Smooth muscle cell (in vitro differentiated cells): ENCODE results near the gene CCDC40. TPM values are rescaled to one million over a fixed set of nuclear protein-coding genes. Genes with fewer than 3 reads are reported as not detected.
A peak's percentile ranks its signal among the peaks of the same experiment; 100 is the strongest.

ENCODE experiments used
- DNase-seq: peaks from one replicate; lab custom pipeline; 2025; ENCODE audit not compliant: unreplicated experiment; lab: John Stamatoyannopoulos, UW
- H2AFZ ChIP-seq: fragments of 200-600 bp; sonication (generic); 2 replicates; pipeline ENCODE4 v1.6.0; 2016; ENCODE audit warnings: antibody characterized with exemption, low read depth, mild to moderate bottlenecking
- H3F3A ChIP-seq: fragments of 200-600 bp; sonication (generic); 2 replicates; pipeline ENCODE4 v1.6.0; 2017; ENCODE audit warnings: antibody characterized with exemption, low read depth
- H3K27ac ChIP-seq: fragments of 200-600 bp; sonication (generic); 2 replicates; pipeline ENCODE4 v1.5.1; 2016; ENCODE audit warnings: low read depth, mild to moderate bottlenecking
- H3K27me3 ChIP-seq: fragments of 200-600 bp; sonication (generic); 2 replicates; pipeline ENCODE4 v1.6.1; 2016; ENCODE audit warnings: low read depth, mild to moderate bottlenecking
- H3K36me3 ChIP-seq: fragments of 200-600 bp; sonication (generic); 2 replicates; pipeline ENCODE4 v1.5.1; 2016; ENCODE audit warnings: low read depth
- H3K4me1 ChIP-seq: fragments of 200-600 bp; sonication (generic); 2 replicates; pipeline ENCODE4 v1.5.1; 2016; ENCODE audit warnings: low read depth
- H3K4me2 ChIP-seq: fragments of 200-600 bp; sonication (generic); 2 replicates; pipeline ENCODE4 v1.6.0; 2016; ENCODE audit warnings: mild to moderate bottlenecking
- H3K4me3 ChIP-seq: fragments of 200-600 bp; sonication (generic); 2 replicates; pipeline ENCODE4 v1.5.1; 2016; ENCODE audit warnings: mild to moderate bottlenecking
- H3K79me2 ChIP-seq: fragments of 200-600 bp; sonication (generic); 2 replicates; pipeline ENCODE4 v1.6.0; 2016; ENCODE audit warnings: low read depth, mild to moderate bottlenecking
- H3K9ac ChIP-seq: fragments of 200-600 bp; sonication (generic); 2 replicates; pipeline ENCODE4 v1.6.0; 2016; ENCODE audit warnings: low read depth
- H3K9me3 ChIP-seq: fragments of 200-600 bp; sonication (generic); replicated peaks from 2 replicates; pipeline ENCODE4 v1.5.1; 2016; ENCODE audit warnings: low read depth
- H4K20me1 ChIP-seq: fragments of 200-600 bp; sonication (generic); 2 replicates; pipeline ENCODE4 v1.6.0; 2016; ENCODE audit warnings: low read depth
- WGBS: methylation state at CpG from one replicate; pipeline ENCODE4 v1.1.7; 2016; ENCODE audit warnings: low lambda C conversion rate; 5-methylcytosine and 5-hydroxymethylcytosine counted together
- polyA plus RNA-seq: library from polyadenylated mRNA; unstranded; fragments of >200 nt; fragmentation: Nextera tagmentation; extraction: Ambion mirVana; gene quantifications from 2 replicates; pipeline ENCODE4 v1.2.1, GENCODE V29; 2016
- total RNA-seq: library from RNA; depleted of rRNA; stranded (reverse); fragments of >200 nt; gene quantifications from 2 replicates; pipeline ENCODE4 v1.2.3, GENCODE V29; 2014
- TF ChIP-seq, protein P1 (sequence below): fragments of 200-600 bp; sonication (generic); IDR thresholded peaks from 2 replicates; pipeline ENCODE4 v1.5.1; 2017; ENCODE audit warnings: borderline replicate concordance, mild to moderate bottlenecking, antibody characterized with exemption; ENCODE audit not compliant: insufficient read depth, poor library complexity, severe bottlenecking

CCDC40 gene
- total and polyA plus RNA-seq, 2 experiments from 2014 or later = 0.81 to 5.9 TPM

DNA sequence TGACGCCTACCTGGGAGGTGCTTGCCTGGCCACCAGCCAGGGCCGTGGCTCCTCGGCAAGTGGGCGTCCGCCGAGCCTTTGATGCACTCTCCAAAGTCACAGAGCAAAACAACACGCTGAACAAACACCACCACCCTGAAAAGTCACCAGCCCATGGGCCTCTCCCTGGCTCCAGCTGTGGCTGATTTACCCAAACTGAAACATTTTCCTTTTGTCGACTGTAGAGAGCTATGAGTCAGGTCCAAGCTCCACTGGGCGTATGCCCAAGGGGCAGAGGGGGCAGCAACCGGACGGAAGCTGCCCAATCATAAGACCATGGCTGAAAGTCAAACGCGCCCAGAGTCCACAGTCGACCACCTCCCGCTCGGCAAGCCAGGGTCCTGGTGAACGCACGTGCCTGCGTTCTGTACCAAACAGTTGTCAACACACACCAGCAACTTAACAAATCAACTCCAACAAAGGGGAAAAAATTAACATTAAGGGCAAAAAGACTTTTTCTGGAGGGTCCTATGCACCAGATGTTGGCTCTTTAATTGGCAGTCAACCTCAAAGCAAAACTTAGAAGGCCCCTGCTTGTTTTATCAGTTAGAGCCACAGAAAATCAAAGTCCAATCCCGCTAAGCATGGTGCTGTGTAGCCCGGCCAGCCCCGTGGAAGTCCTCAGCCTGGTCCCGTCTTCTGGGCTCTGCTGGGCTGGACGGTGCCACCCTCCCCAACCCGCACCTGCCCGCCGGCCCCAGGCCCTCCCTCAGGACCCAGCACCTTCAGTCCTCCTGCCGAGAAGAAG, 48.1 kb upstream of the CCDC40 start:
- no peaks in the 10 kb centered on the region for H3K9me3 ChIP-seq
- peaks cover 33% of the 10 kb centered on the region for H3K79me2 ChIP-seq
- 61% methylated on average over 28 of the region's 28 CpGs for whole genome bisulfite sequencing
- H3K27me3 ChIP-seq = no peaks in the 10 kb centered on the region
- no peak overlapping the region for H2AFZ ChIP-seq
- H3K9ac ChIP-seq = peak overlapping the region; percentile 10
- H3K4me2 ChIP-seq = peak overlapping the region; percentile 66
- peaks cover 19% of the 10 kb centered on the region for H3F3A ChIP-seq
- peak overlapping the region; percentile 73 for H3K27ac ChIP-seq
- H4K20me1 ChIP-seq = peaks cover 69% of the 10 kb centered on the region
- H3K36me3 ChIP-seq = no peaks in the 10 kb centered on the region
- TF ChIP-seq, protein P1, sequence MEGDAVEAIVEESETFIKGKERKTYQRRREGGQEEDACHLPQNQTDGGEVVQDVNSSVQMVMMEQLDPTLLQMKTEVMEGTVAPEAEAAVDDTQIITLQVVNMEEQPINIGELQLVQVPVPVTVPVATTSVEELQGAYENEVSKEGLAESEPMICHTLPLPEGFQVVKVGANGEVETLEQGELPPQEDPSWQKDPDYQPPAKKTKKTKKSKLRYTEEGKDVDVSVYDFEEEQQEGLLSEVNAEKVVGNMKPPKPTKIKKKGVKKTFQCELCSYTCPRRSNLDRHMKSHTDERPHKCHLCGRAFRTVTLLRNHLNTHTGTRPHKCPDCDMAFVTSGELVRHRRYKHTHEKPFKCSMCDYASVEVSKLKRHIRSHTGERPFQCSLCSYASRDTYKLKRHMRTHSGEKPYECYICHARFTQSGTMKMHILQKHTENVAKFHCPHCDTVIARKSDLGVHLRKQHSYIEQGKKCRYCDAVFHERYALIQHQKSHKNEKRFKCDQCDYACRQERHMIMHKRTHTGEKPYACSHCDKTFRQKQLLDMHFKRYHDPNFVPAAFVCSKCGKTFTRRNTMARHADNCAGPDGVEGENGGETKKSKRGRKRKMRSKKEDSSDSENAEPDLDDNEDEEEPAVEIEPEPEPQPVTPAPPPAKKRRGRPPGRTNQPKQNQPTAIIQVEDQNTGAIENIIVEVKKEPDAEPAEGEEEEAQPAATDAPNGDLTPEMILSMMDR = no peak
- H3K4me3 ChIP-seq = peak overlapping the region; percentile 15
- peaks cover 29% of the 10 kb centered on the region for H3K4me1 ChIP-seq
- no peak for DNase-seq

DNA sequence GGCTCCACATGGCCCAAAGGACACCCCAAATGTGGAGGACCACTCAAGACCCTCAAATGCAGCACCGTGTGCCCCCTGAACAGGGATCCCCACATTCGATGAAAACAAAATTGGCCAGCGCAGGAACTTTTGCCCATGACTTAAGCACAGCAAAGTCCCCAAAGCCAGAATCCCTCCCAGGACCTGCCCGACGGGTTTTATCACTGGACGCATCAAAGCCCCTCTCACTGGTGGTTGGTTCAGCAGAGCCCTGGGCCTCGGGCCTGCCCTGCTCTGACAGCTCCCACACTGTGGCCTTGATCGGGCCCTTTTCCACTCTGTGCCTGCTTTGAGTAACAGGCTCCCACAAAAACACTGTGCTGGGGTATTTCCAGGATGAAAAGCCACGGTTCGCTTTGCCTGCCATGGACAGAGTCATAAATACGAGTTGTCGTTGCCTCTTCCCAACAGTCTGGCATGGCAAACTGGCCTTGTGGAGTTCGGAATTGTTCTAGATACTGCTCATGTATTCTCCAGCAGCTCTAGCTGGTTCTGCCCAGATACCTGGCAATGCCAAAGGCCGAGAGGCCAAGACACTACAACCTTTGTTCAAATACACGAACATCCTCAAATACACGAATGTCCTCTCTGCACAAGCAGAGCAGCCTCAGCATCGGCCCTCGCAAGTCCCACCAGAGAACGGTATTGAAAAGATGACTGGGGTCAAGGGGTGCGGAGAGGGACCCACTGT, 47.2 kb upstream of the CCDC40 start:
- DNase-seq = no peak
- Histone ChIP-seq H4K20me1 (peaks cover 62% of the 10 kb centered on the region), H3K79me2 (peaks cover 27% of the 10 kb centered on the region), H3K9me3 (no peaks in the 10 kb centered on the region), H3K36me3 (no peaks in the 10 kb centered on the region), H3K27ac (peak overlapping the region; percentile 73), H3K9ac (no peak overlapping the region), H3F3A (peaks cover 19% of the 10 kb centered on the region), H3K27me3 (no peaks in the 10 kb centered on the region), H3K4me3 (no peak overlapping the region), H3K4me2 (peak overlapping the region; percentile 66), H3K4me1 (peaks cover 29% of the 10 kb centered on the region), H2AFZ (no peak overlapping the region)
- TF ChIP-seq, protein P1 = no peak
- WGBS = 87% methylated on average over 20 of the region's 20 CpGs

DNA sequence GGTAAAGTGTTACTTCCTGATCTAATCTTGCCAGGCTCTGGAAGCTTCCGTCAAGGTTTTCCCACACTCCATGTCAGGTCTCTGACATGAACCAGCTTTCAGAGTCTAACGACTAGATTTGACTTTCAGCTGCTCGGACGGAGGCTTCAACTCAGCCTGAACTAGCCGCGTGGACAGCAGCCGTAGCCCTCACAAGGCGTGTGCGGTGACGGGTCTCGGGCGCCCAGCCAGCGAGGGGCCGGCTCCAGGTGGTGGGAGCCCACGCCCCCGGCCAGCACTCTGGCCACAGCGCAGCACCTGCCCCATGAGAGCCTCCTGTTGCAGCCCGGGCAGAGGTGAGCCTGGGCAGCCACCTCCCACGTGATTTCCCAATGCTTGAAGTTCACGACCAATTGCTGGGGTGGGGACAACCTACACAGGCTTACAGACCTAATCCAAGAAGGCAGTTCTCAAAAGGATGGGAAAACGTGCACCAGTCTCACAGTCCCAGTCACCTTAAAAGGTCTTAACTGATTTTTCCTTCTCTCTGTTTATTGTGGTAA, 46.3 kb upstream of the CCDC40 start:
- H3K79me2 ChIP-seq = peaks cover 21% of the 10 kb centered on the region
- DNase-seq = no peak
- 66% methylated on average over 21 of the region's 21 CpGs for WGBS
- H4K20me1 ChIP-seq = peaks cover 57% of the 10 kb centered on the region
- TF ChIP-seq, protein P1 = no peak
- H3K4me2 ChIP-seq = no peak overlapping the region
- no peak overlapping the region for H3K27ac ChIP-seq
- peaks cover 19% of the 10 kb centered on the region for H3F3A ChIP-seq
- no peak overlapping the region for H3K9ac ChIP-seq
- no peak overlapping the region for H2AFZ ChIP-seq
- no peak overlapping the region for H3K4me3 ChIP-seq
- H3K27me3 ChIP-seq = no peaks in the 10 kb centered on the region
- H3K9me3 ChIP-seq = no peaks in the 10 kb centered on the region
- H3K4me1 ChIP-seq = peaks cover 29% of the 10 kb centered on the region
- no peaks in the 10 kb centered on the region for H3K36me3 ChIP-seq
